Measurements from ENCODE around the gene KCNMA1. TPM values are rescaled to one million over a fixed set of nuclear protein-coding genes. Genes with fewer than 3 reads are reported as not detected.

KCNMA1 gene
- total RNA-seq, 1 experiment from 2014 or later, result 0.45 TPM

DNA sequence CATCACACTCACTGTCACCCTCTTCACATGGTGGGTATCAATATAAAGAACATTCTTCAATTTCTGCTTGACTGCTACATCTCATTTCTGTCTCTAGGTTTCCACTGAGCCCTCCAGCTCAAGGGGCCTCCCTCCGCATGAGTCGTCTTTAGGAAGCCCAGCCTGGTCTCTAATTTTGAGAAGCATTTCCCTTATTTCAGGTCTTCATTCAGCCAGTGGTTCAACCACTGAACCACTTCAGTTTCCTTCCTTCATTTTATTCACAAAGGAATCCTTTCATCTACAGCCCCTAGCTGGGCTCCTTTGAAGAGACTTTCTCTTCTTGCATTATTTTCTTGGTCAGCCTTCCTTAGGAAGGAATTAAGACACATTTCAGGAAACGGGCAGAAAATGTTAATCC lies 257.4 kb downstream of the KCNMA1 start:
- no peaks in the 10 kb centered on the region for H3K4me1 Mint-ChIP-seq (ENCODE audit: low read depth, unreplicated experiment)
- CTCF ChIA-PET, result no interaction called here
- no peaks in the 10 kb centered on the region for H3K9me3 Mint-ChIP-seq (ENCODE audit: low read depth, unreplicated experiment)
- peaks cover 42% of the 10 kb centered on the region for H3K27me3 Mint-ChIP-seq (ENCODE audit: unreplicated experiment)
- no TSS peak for BruUV-seq (replicated peaks)
- no peaks in the 10 kb centered on the region for H3K36me3 Mint-ChIP-seq (ENCODE audit: insufficient read depth, unreplicated experiment)
- intact Hi-C loops (cut with micrococcal nuclease; ENCODE audit: unreplicated experiment), result no loop called here
- no peak overlapping the region for H3K4me3 Mint-ChIP-seq (ENCODE audit: low read depth, unreplicated experiment)
- no peak overlapping the region for H3K27ac Mint-ChIP-seq (ENCODE audit: unreplicated experiment)
- TF ChIP-seq, protein P1, sequence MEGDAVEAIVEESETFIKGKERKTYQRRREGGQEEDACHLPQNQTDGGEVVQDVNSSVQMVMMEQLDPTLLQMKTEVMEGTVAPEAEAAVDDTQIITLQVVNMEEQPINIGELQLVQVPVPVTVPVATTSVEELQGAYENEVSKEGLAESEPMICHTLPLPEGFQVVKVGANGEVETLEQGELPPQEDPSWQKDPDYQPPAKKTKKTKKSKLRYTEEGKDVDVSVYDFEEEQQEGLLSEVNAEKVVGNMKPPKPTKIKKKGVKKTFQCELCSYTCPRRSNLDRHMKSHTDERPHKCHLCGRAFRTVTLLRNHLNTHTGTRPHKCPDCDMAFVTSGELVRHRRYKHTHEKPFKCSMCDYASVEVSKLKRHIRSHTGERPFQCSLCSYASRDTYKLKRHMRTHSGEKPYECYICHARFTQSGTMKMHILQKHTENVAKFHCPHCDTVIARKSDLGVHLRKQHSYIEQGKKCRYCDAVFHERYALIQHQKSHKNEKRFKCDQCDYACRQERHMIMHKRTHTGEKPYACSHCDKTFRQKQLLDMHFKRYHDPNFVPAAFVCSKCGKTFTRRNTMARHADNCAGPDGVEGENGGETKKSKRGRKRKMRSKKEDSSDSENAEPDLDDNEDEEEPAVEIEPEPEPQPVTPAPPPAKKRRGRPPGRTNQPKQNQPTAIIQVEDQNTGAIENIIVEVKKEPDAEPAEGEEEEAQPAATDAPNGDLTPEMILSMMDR (IDR thresholded peaks at IDR 0.05; ENCODE audit: unreplicated experiment), result no peak
- no peak for DNase-seq

DNA sequence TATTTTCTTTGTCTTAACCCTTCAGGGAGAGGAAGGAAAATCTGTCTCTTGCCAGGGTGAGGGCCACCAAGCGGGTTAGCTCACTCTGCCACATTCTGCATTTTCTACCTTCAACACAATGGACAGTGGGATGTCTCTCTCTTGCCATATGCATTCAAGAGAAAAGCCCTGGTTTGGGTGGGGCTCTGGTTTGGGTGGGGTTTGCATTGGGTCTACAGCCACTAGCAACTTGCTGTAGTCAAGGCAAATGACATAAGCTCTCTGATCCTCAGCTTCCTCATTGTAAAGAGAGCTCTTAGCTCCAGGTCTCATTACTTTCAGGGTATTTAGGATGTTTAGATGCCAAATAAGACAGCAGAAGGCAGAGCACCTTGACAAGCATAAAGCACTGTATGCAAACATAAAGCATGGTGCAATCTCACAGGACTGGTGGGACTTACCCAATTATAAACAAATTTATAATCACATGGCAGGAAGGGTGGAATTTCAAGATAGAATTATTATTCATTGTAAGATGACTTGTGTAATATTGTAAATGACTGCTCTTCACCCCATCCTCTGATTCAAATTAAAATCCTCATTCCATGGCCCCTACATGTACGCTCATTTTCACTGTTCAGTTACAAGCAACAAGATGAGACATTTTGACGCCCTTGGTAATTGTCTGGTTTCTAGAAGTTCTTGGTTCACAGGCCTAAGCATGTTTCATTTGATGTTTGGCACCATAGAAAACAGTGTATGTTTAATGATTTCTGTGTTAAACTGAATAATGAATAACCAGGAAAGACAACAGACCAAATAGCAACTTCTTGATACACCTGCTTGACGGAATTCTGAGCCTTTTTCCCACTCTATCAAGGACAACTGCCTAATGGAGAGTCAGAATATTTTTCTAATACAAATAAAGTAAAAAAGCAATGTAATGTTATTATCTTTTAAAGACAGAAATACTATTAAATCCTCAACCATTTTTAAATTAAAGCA lies 258.9 kb downstream of the KCNMA1 start:
- Mint-ChIP-seq H3K27me3 (ENCODE audit: unreplicated experiment) (peaks cover 36% of the 10 kb centered on the region), H3K4me3 (ENCODE audit: low read depth, unreplicated experiment) (no peak overlapping the region), H3K36me3 (ENCODE audit: insufficient read depth, unreplicated experiment) (no peaks in the 10 kb centered on the region), H3K27ac (ENCODE audit: unreplicated experiment) (no peak overlapping the region), H3K9me3 (ENCODE audit: low read depth, unreplicated experiment) (no peaks in the 10 kb centered on the region), H3K4me1 (ENCODE audit: low read depth, unreplicated experiment) (no peaks in the 10 kb centered on the region)
- TF ChIP-seq, protein P1 (IDR thresholded peaks at IDR 0.05; ENCODE audit: unreplicated experiment), result no peak
- CTCF ChIA-PET, result interaction anchor here (0.5 kb wide), 1 partner anchor 13 kb away, joined by 7 read pairs; no protein-coding TSS in a partner anchor
- intact Hi-C loops (cut with micrococcal nuclease; ENCODE audit: unreplicated experiment), result no loop called here
- DNase-seq, result no peak
- BruUV-seq (replicated peaks), result no TSS peak

DNA sequence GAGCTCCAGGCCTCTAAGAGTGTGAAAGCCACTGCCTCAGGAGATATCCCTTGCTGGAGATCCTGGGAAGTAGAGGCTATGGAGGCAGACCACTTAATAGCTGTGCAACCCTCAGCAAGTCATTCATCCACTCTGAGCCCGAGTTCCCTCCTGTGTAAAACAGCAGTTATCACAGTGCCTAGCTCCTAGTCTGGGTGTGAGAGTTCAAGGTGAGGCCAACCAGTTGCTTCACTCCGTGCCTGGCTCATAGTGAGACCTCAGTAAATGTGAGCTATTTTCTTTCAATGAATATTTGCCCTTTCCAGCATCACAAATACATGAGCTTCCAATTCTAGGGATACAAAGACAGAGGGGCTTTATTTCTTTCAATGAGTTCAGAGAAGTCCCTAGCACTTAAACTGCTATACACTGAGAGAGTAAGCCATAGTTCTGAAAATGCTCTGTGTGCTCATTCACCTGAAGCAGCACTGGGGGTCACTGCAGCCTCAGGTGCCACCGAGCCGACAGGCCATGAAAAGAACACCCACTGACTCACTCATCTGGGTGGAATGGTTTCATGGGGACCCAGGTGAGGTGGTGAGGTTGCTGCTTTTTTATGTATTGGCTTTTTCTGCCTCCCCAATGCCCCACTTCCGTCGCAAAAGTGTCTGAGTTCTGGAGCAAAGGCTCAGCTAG lies 259.8 kb downstream of the KCNMA1 start:
- CTCF ChIA-PET, result interaction anchor here (1.2 kb wide), 1 partner anchor 212 kb away, joined by 3 read pairs; no protein-coding TSS in a partner anchor
- BruUV-seq (replicated peaks), result no TSS peak
- Mint-ChIP-seq H3K4me3 (ENCODE audit: low read depth, unreplicated experiment) (no peak overlapping the region), H3K9me3 (ENCODE audit: low read depth, unreplicated experiment) (no peaks in the 10 kb centered on the region), H3K4me1 (ENCODE audit: low read depth, unreplicated experiment) (peaks cover under 1% of the 10 kb centered on the region), H3K27ac (ENCODE audit: unreplicated experiment) (no peak overlapping the region), H3K36me3 (ENCODE audit: insufficient read depth, unreplicated experiment) (no peaks in the 10 kb centered on the region), H3K27me3 (ENCODE audit: unreplicated experiment) (peaks cover 36% of the 10 kb centered on the region)
- intact Hi-C loops (cut with micrococcal nuclease; ENCODE audit: unreplicated experiment), result no loop called here
- TF ChIP-seq, protein P1 (IDR thresholded peaks at IDR 0.05; ENCODE audit: unreplicated experiment), result peak; percentile 15
- DNase-seq, result no peak

DNA sequence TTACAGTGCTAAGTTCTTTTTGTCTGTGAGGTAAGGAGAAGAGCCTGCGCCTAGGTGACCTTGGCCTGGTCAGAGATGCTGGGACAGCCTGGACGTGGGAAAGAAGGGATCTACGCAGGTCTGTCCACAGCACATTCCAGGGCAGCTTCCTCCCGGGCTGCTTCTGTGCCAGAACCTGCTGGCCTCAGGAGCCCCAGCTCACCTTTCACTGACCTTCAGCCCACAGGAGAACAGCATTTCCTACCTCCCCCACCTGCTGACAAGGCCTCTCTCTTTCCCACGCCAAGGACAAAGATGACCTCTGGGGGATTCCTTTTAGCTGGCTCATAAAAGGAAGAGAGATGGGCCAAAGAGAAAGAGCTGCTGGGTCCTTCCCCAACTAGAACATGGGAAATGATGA lies 260.6 kb downstream of the KCNMA1 start:
- Mint-ChIP-seq H3K27me3 (ENCODE audit: unreplicated experiment) (peaks cover 37% of the 10 kb centered on the region), H3K27ac (ENCODE audit: unreplicated experiment) (no peak overlapping the region), H3K36me3 (ENCODE audit: insufficient read depth, unreplicated experiment) (no peaks in the 10 kb centered on the region), H3K4me3 (ENCODE audit: low read depth, unreplicated experiment) (no peak overlapping the region), H3K4me1 (ENCODE audit: low read depth, unreplicated experiment) (peaks cover 8% of the 10 kb centered on the region), H3K9me3 (ENCODE audit: low read depth, unreplicated experiment) (peaks cover 3% of the 10 kb centered on the region)
- TF ChIP-seq, protein P1 (IDR thresholded peaks at IDR 0.05; ENCODE audit: unreplicated experiment), result no peak
- no peak for DNase-seq
- CTCF ChIA-PET, result interaction anchor here (1.2 kb wide), 1 partner anchor 211 kb away, joined by 3 read pairs; no protein-coding TSS in a partner anchor
- no TSS peak for BruUV-seq (replicated peaks)
- intact Hi-C loops (cut with micrococcal nuclease; ENCODE audit: unreplicated experiment), result no loop called here
